Prostate gland (tissue), 2 donors: ENCODE measurements around the gene GIT2.

Experiments used
- CTCF ChIP-seq, 4 experiments: fragments of 200-600 bp in 2 of 4; fragments of 450-650 bp in 2 of 4; sonication (generic) in 2 of 4; IDR thresholded peaks; 1 replicate in 3 of 4; 2 replicates in 1 of 4; pipeline ENCODE4 v1.5.1; 2016 to 2019; ENCODE audit warnings: antibody characterized with exemption in 4 of 4, mild to moderate bottlenecking in 2 of 4, moderate library complexity in 2 of 4
- POLR2A ChIP-seq: fragments of 450-650 bp; IDR thresholded peaks from one replicate; pipeline ENCODE4 v1.6.1; 2016; ENCODE audit warnings: antibody characterized with exemption, mild to moderate bottlenecking
- POLR2AphosphoS5 ChIP-seq: sonication (generic); formaldehyde crosslinking; IDR thresholded peaks from one replicate; pipeline ENCODE4 v1.6.1; 2017; ENCODE audit warnings: antibody characterized with exemption

GRCh38 chr12:109961612-109962011 lies 34.6 kb downstream of the GIT2 start:
- no peak for TF ChIP-seq POLR2A
- no peak for TF ChIP-seq CTCF (IDR thresholded peaks at IDR 0.05)
- TF ChIP-seq POLR2AphosphoS5: no peak
